Retina (tissue), 1 donor: Measurements from ENCODE around the gene PLA2G7.
"Not testable (repeated sequence)": the region's sequence is repeated elsewhere in the genome, so short reads cannot be mapped to it uniquely, and the experiment has no call there.

Source experiments
- DNase-seq: peaks from one replicate; pipeline ENCODE4 v3.0.0-alpha.2; 2016

The PLA2G7 gene

DNA sequence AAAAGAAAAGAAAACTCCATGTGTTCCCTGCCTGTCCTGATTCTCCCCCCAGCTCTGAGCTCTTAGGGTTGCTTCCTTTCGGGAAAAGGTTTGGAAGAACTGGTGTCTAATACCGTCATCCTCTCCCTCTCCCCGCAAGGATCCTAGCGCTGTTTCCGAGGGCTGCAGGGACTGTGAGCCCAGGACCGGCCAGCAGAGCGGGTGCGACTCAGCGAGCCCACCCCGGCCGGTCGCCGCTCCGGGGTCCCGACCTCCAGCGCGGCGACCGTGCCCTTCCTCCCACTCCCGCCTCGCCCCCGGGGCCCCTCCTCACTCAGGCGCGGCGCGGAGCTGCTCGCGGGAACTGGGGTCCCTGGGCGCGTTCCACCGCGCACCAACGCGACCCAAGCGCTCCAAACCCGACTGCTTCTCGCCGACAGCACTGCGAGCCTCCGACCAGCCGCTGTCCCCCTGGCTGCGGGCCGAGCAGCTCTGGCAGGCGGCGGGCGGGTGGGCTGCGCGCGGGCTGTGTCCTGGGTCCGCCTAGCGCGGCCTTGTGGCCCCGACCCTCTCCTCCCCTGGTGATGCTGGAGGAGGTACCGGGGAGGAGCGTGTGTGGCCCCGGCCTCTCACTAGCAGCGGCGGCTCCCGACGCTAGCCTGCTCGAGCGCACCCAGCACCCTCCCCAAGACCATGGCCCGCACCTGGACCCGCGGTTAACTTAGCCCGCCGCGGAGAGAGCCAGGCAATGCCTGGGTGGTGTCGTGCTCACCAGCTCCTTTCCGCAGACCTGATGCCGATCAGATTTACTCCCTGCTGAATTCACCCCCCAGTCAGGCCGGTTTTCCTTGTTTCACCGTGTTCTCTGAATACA, at the start of gene PLA2G7:
TSS of gene PLA2G7 (minus strand) at position 509 of the 853 bp plus-strand sequence. CDS start 12,484 bp downstream, outside the sequence.
- peak; percentile 87 for DNase-seq

DNA sequence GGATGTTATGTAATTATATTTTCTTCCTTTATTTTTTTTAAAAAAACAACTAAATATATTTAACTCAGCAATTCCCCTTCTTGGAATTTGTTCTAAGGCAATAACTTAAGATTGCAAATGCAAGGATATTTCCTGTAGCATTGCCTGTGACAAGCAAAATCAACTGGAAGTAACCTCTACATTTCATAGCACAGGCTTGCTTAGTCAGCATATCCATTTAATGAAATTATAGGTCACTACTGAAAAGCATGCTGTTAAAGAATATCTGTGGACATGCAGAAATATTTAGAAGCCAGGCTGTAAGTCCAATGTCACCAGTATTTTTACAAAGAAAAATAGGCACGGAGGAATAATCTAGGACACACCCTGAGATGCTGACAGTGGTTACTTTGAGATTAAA, 49.4 kb upstream of the PLA2G7 start:
- DNase-seq: no peak

DNA sequence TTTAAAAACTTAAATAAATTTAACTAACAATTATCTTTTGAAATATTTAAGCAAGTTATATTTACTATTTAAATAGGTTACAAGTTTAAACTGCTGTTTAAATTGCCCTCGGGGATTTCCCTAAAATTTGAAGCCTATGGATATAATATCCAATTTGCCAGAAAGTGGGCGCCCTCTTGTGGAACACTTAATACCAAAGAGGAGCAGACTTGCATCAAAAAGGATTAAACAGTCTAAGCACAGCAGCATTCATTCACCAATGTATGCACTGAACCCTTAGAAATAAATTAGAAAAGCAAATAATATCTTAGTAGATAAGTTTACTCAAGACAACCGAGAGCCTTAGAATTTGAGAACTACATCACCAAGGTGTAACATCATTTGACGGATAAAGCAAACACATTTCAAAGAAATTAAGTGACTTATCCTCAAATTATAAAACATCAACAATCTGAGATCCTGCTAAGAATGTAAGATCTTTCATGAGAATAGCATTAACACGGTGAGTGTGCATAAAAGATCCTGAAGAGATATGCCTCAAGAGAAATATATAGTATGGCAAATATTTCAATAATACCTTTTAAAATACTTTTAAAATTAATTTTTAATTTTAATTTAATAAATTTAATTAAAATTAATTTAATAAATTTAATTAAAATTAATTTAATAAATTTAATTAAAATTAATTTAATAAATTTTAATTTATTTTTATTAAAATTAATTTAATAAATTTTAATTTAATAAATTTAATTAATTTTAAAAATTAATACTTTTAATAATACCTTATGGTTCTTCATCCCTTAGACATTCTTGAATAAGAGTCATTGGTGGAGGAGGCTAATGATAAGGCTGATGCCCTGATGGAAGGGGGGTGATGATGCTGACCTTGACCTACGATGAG, 46.6 kb upstream of the PLA2G7 start:
- peak; percentile 48 for DNase-seq

DNA sequence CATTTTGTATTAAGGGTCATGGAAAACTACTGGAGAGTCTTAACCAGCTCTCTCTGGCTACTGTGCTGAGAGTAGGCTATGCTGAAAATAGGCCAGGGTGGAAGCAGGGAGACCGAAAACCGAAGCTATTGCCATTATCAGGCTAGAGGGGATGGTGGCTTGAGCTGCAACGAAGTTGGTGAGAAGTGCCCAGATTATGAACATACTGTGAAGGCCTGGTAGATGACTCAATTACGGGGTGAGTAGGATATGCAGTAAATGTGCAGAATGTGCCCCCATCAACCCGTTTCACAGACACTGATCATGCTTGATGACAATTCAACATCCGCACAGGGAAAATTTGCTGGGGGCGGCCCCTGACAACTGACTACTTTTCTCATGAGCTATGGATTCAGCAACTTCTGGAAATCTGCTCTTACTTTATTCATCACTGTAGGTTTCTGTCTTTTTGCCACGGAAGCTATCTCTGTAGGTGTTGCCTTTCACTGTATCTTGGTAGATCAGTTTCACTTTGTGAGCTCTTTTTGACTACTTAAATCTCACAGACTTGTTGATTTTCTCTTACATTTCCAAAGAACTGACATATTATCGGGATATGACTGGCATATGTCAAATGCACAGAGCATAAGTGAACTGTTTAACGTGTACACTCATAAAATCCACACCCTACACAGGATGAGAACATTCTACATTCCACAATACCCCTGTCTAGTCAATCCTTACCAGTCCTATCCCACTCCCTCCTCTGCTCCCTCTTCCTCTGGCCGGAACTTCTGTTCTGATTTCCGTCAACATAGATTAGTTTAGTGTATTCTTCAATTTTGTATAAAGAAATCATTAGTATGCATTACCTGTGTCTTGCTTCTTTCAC, 42.5 kb upstream of the PLA2G7 start:
- no peak for DNase-seq

DNA sequence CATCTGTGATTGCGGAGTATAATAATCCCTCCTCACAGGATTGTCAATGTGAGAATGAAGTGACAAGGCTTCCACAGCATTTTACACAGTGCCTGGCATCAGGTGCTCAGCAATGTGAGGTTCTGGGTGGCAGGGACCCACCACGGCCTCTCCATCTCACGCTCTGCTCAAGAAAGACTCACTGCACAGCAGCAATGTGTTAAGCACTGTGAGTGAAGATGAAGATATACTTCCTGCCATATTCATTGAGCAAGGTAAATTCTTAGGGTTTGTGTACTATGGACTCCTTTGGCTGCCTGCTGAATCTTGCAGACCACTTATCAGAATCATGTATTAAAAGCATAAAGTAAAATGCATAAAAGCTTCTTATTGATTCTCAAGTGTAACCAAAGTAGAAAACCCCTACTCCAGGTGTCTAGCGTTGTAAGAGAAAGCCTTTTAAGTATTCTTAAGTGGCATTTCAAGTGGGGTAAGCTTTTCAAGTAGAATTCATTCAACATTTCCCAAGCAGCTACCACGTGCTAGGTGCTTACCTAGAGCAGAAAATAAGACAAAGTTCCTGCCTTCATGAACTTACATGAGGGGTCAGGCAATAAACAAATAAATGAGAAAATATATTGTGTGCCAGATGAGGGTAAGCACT, 41.0 kb upstream of the PLA2G7 start:
- no peak for DNase-seq

DNA sequence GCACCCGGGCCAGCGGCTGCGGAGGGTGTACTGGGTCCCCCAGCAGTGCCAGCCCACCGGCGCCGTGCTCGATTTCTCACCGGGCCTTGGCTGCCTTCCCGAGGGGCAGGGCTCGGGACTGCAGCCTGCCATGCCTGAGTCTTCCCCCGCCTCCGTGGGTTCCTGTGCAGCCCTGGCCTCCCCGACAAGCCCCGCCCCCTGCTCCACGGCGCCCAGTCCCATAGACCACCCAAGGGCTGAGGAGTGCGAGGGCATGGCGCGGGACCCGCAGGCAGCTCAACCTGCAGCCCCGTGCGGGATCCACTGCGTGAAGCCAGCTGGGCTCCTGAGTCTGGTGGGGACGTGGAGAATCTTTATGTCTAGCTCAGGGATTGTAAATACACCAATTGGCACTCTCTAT, 39.6 kb upstream of the PLA2G7 start:
- not testable (repeated sequence) for DNase-seq

DNA sequence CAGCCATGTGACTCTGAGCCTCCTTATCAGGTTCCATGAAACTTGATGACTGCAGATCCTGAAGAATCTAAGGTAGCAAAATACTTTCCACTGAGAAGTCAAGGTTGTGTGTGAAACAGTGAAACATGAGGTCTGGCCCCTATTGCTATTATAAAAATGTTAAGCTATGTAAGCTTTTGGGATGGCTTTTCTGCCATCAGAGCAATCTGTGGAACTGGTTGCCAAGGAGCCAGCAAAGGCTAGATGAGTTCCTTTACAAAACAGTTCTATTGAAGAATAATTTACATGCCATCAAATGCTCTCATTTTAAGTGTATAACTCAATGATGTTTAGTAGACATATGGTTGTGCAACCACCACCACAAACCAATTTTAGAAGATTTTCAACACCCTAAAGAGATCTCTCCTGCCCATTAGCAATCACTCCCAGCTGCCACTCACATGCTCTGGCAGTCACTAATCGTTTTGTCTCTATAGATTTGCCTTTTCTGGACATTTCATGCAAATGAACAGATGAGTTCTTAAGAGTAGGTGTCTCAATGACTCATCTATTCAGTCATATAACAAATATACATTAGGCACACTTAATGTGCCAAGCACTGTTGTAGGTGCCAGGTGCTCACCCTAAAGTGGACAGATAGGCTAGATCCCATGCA, 38.2 kb upstream of the PLA2G7 start:
- DNase-seq: no peak

DNA sequence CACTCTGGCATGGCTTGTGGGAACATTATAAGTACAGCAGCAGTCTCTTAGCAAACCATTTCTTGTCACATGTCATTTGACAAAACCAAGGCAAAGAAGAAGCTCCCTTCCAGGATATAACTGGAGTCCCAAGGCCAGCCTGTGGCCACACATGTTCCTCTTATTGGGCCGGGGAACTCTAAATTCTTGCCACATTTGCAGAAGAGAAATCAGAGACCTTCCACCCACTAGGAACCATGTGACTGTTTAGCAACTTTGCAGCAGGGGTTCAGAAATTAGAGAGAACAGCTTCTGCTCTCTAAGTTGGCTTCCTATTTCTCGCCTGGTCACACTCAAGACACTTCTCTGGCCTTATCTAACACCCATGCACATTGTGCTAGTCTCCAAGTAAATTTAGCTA, 37.6 kb upstream of the PLA2G7 start:
- no peak for DNase-seq

DNA sequence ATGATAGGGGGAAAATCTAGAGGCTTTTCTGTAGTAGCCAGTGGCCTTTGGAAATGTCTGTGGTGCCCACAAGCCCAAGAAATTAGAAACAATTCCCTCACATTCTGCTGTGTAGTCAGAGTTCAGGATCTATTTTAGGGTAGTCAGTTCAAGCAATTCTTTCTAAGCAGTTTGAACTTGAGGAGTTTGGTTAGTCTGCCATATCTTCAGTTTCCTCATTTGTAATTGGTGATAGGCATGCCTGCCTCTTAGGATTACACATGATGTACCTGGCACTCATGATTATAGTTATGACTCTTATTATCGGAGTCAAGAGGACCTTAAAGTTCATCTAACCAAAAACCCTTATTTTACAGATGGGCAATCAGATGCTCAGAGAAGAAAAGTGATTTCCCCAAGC, 36.8 kb upstream of the PLA2G7 start:
- no peak for DNase-seq

DNA sequence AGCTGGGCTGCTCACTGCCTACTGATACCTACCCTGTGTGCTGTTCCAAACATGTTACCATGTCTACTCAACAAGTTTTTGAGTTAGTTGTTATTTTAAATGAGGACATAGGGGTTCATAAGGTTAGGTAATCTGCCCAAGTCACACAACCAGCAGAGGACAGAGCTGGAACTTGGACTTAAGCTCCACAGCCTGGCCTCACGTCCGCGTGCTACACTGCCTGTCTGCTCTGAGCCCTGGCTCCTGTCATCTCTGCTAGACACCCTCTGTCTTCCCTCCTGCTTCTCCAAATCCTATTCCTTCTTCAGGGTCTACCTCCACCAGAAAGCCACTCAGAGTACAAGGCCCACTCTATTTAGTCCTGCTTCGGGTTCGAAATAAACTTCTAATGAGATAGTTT, 29.8 kb upstream of the PLA2G7 start:
- no peak for DNase-seq

DNA sequence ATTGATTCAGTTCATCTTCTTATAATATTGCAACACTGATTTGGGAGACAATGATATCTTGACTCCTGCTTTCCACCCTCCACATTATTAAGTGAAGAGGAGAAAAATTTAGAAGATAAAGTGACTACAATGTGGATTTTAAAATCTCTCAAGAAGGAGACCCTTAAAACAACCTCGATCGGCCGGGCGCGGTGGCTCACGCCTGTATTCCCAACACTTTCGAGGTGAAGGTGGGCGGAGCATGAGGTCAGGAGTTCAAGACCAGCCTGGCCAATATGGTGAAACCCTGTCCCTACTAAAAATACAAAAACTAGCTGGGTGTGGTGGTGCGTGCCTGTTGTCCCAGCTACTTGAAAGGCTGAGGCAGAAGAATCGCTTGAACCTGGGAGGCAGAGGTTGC, 29.1 kb upstream of the PLA2G7 start:
- DNase-seq: not testable (repeated sequence)

DNA sequence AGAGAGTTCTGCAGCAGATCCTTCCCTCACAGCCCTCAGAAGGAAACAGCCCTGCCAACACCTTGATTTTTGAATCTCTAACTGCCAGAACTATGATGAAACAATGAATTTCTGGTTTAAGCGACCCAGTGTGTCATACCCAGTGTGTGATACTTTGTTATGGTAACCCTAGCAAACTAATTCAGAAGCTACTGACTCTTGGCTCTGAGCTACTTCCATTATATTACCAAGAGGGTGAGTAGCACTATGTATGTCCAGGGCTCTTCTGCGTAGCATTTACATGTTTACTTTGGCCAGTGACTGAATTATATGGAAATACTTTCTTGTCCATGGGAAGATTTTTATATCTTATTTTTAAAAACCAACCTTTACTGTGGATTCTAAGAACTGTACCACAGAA, 28.3 kb upstream of the PLA2G7 start:
- DNase-seq: no peak

DNA sequence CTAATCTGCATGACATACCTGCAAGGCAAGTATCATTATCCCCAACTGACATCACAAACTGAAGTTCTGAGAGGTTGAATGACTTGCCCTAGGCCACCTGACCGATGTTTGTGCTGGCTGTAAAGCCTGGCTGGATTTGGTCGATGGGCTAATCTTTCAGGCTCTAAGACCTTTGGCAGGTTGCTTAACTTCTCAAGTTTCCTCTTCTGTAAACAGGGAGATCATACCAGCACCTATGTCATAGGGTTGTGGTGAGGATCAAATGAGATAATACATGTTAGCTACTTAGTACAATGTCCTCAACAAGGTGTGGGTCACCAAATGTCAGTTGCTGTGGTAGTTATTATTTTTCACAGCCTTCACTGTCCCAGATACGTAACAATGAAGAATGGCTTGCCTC, 25.8 kb upstream of the PLA2G7 start:
- no peak for DNase-seq

DNA sequence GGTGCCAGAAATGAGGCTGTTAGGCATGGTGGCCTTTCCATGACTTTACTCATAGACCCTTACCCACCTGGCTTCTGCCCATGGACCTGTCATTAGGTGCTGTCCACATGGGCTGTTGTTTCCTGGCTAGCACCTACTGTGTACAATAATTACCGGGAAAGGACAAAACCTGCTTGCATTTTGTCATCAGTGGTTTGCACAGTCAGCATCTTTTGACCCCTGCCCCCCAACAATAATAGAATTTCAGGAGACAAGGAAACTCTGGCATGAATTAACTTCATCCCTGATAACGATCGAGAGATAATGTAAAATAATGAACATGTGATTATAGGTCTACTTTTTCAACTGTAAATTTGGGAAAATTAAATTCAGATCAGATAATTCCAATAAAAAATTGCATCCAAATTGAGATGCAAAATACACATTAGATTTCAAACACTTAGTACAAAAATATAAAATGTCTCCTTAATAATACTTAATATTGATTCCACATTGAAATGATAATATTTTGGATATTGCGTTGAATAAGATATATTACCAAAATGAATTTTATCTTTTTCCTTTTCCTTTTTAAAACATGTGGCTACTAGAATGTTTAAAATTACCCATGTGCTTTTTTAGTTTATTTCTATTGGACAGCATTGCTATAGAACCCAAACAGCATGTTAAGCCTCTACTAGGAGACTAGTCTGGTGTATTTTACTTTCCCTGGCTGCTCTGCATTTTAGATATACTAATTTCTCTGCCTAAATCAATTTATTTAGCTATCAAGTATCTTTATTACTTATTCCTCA, 24.0 kb upstream of the PLA2G7 start:
- no peak for DNase-seq

DNA sequence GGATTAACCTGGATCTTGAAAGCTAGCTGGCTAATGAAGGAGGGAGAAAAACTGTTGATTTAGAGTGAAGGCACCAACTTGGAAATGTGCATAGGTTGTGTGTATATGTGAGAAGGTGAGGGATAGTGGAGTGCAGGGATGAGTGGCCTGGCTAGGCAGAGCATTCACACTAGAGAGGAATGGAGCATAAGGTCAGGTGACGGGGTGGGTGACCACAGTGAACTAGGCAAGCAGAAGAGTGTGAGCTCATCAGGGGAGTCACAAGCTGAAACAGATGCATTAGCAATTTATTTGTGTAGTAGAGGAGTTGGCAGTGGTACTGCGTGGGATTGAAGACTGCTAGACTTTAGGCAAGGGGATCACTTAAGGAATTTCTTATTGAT, 22.0 kb upstream of the PLA2G7 start:
- no peak for DNase-seq

DNA sequence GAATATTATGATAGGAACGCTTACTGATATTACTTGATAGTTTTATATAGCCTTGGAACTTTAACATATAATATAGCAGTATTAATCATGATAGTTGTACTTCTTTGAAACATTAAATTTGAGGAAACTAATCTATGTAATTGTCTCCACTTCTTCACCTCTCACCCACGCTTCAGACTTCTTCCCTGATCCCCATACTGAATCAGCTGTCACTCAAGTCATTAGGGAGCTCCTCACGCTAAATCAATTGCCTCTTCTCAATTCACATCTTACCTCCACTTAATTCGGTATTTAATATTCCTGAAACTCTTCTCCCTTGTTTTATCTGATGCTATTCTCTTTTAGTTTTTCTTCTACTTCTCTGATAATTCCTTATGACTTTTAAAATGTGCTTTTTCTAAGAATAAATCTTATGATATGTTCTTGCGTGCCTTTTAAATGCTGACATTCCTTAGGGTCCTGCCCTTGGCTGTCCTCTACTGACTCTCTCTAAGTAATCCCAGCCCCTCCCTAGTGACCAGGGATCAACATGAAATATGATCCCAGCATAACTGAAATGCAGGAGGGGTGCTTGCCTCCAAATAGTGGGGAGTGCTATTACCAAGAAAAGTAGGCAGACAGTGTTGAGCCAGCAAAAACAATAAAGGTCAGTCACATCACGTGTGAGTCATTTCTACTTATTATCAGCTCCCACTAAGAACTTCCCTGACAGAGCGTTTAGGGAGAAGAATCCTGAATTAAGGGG, 21.5 kb upstream of the PLA2G7 start:
- no peak for DNase-seq

DNA sequence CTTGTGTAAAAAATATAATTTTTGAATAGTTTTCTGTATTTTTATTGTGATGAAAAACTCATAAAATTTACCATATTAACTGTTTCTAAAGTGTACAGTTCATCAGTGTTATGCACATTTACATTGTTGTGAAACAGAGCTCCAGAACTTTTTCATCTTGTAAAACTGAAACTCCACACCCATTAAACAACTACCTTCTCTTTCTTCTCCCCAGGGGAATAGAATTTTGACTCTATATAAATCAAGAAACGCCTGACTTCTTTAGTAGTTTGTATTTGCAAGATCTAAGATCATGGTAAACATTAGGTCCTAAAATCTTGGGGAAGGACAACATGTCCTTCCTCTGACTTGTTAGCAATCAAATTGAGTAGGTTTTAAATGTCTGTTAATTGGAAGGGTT, 20.7 kb upstream of the PLA2G7 start:
- DNase-seq: no peak

DNA sequence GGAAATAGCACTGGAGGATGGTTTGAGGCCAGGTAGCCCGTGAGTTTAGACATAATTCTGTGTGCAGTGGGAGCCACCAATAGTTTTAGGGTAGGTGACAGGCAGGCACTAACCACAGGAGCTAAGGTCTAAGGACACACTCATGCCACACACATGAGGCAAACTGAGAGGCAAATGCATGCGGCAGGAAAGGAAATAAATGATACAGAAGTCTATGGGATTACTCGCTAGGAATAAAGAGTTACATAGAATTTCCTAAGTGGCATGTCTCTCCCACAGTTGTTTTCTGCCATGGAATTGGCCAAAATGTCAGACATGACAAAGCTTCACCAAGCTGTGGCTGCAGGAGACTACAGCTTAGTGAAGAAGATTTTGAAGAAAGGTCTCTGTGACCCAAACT, 16.5 kb upstream of the PLA2G7 start:
- no peak for DNase-seq

DNA sequence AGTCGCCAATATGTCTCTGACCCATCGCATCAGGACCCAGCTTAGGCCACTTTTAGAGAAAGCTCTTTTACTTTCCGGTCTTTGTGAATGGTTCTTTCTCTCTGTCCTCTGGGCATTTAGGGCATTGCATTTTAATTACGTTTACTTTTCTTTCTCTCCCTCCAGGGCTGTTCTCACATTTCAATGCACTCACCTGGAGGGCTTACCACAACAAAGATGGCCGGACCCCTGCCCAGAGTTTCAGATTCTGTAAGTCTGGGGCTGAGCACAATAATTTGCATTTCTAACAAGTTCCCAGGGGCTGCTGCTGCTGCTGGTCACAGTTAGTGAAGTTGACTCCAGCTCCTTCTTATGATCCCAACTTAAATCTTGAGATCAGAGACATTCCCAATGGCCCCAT, 14.6 kb upstream of the PLA2G7 start:
- DNase-seq: no peak

DNA sequence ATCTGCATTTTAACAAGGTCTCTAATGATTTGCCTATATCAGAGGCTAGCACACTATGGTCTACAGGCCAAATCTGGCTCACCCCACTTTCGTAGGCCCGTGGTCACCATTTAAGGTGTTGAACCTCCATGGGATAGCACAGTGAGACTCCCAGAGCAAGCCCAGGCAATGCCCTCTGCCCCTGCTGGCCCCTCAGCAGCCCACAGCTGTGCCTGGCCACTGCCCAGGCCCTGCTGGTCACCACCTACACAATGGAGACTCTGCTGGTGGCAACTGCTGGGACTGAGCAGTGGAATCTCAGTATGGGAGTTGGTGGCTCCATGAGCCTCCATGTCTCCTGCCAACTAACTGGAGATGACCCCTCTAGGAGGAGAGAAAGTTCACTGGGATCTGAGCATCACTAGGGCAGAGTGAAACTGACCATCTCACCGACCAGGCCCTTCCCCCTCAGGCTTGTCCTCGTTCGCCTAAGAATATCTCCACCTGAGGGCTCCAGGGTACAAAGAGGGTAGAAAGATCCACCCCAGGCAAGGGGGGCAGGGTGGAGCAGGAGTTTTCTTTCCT, 13.8 kb upstream of the PLA2G7 start:
- no peak for DNase-seq
